ENCODE data around the gene PHTF2.

GRCh38 chr7:77867537-77867865 lies 68.9 kb downstream of the PHTF2 start:
- TF ChIP-seq POLR2A (IDR thresholded peaks at IDR 0.05; ENCODE audit: low read depth, low read length) (no peak), POLR2AphosphoS5 (IDR thresholded peaks at IDR 0.05; ENCODE audit: low read depth, low read length) (no peak), TAF1 (IDR thresholded peaks at IDR 0.05; ENCODE audit: low read depth, low read length) (no peak), POU2F2 (IDR thresholded peaks at IDR 0.05; ENCODE audit: low read depth, low read length) (no peak), SPI1 (IDR thresholded peaks at IDR 0.05; ENCODE audit: low read depth, low read length) (no peak)

Data from GM12891 (cell line).